Activated T-cell treated with anti-CD3 and anti-CD28 coated beads, Interleukin-2, amount 50 U/mL, for 4 hours (primary cell): ENCODE results near the gene LMO4. TPM values are rescaled to one million over a fixed set of nuclear protein-coding genes. Genes with fewer than 3 reads are reported as not detected.

Experiments used
- ATAC-seq, 2 donors: fragments of 200-7000 bp; cut with Tn5 transposase; one replicate each; pipeline ENCODE4 v1.10.0; 2021
- DNase-seq: peaks from one replicate; pipeline ENCODE4 v3.0.0-alpha.2; 2020
- H3K27me3 Mint-ChIP-seq: one replicate; pipeline ENCODE4 v1.8.0; 2021; ENCODE audit warnings: low read depth, mixed read lengths
- H3K36me3 Mint-ChIP-seq: one replicate; pipeline ENCODE4 v1.8.0; 2022; ENCODE audit warnings: mixed read lengths; ENCODE audit not compliant: insufficient read depth
- H3K4me1 Mint-ChIP-seq: one replicate; pipeline ENCODE4 v1.8.0; 2021; ENCODE audit warnings: low read depth, mixed read lengths
- H3K4me3 Mint-ChIP-seq: one replicate; pipeline ENCODE4 v1.8.0; 2021; ENCODE audit warnings: mild to moderate bottlenecking, moderate library complexity, mixed read lengths
- H3K9me3 Mint-ChIP-seq: one replicate; pipeline ENCODE4 v1.8.0; 2021; ENCODE audit warnings: mixed read lengths
- total RNA-seq, 3 donors: library from RNA; stranded (reverse); gene quantifications; one replicate each; pipeline ENCODE4 v1.2.1, GENCODE V29; 2021

Gene LMO4
- total RNA-seq, 3 donors from 2014 or later = 10.0 to 19.8 (median 19.0) TPM

DNA sequence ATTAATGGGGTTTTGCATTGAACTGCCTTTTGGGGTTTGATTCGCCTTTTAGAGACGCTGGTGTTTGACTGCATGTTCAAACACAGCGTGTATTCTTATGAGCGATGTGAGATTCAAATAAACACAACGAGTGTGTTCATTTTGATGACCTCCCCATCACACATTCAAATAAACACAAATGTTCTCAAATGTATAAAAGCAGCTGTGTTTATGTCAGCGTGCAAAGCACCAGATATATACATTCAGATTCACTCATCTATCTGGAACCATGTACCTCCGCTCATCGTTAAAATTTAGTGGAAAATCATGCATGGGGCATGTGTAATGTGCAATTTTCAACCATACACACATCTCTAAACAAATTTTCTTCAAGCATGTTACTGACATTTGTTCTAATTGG is 21.4 kb upstream of the LMO4 start:
- no peaks in the 10 kb centered on the region for H3K9me3 Mint-ChIP-seq
- H3K27me3 Mint-ChIP-seq = peaks cover 4% of the 10 kb centered on the region
- ATAC-seq (no peak), DNase-seq (no peak)
- H3K4me3 Mint-ChIP-seq = no peak overlapping the region
- no peaks in the 10 kb centered on the region for H3K4me1 Mint-ChIP-seq
- H3K36me3 Mint-ChIP-seq = no peaks in the 10 kb centered on the region

DNA sequence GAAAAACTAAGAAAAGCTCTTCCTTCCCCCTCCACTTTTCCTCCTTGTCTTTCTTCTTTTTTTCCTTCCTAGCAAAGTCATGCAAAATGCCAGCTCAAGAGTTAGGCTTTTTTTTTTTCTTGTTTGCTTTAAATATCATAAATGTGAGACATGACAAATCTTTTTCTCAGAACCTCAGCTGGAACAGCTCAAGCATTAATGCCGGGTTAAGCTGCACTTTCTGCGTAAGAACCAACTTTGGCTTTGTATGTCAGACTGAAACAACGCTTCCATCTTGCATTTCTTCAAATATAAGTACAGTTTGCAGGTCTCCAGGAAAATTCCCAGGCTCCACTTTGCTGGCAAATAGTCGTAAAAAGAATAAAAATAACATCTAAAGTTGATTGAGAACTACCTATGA is 20.7 kb upstream of the LMO4 start:
- H3K27me3 Mint-ChIP-seq = peaks cover 6% of the 10 kb centered on the region
- H3K9me3 Mint-ChIP-seq = no peaks in the 10 kb centered on the region
- no peaks in the 10 kb centered on the region for H3K4me1 Mint-ChIP-seq
- DNase-seq (no peak), ATAC-seq (no peak)
- no peaks in the 10 kb centered on the region for H3K36me3 Mint-ChIP-seq
- H3K4me3 Mint-ChIP-seq = no peak overlapping the region

DNA sequence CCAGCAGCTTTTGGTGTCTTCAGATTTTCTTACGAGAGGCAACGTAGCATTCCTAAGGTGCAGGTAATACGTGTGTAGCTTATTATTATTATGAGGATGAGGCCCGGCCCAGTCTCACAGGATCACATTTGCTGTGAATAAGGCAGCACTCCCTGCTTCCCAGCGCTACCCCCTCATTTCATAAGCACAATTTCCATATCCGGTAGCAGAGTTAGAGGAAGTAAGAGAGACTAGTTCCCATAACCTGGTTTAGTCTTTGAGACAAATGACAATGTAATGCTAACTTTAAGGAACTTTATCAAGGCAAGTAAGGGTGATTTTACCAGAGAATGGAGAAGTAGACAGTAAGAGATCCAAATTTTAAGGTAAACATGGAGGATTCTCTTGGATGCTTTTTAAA is 14.6 kb upstream of the LMO4 start:
- ATAC-seq (no peak), DNase-seq (no peak)
- no peaks in the 10 kb centered on the region for H3K36me3 Mint-ChIP-seq
- no peak overlapping the region for H3K4me3 Mint-ChIP-seq
- H3K4me1 Mint-ChIP-seq = peaks cover 4% of the 10 kb centered on the region
- no peaks in the 10 kb centered on the region for H3K9me3 Mint-ChIP-seq
- peaks cover 6% of the 10 kb centered on the region for H3K27me3 Mint-ChIP-seq

DNA sequence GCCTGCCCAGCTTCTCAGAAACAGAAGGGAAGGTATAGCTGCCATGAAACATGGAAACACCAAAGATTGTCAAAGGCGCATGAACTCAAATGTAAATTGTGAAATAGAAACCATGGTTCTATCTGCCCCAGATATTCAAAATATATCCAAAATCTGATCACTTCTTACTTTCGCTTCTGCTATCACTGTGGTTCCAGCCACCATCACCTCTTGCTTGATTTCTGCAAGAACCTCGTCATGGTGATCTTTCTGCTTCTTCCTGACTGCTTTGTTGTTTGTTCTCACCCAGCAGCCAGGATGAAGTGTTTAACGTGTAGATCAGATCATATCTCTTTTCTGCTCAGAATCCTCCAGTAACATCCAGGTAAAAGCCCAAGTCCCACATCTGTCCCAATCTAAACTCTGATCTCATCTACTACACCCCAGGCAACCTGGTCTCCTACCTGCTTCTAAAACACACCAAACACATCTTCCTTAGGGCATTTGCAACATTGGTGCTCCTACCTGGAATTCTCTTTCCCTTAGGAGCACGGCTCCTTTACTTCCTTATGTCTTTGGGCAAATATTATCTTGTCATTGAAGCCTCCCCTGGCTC is 10.5 kb upstream of the LMO4 start:
- H3K27me3 Mint-ChIP-seq = peaks cover 3% of the 10 kb centered on the region
- no peaks in the 10 kb centered on the region for H3K36me3 Mint-ChIP-seq
- H3K9me3 Mint-ChIP-seq = no peaks in the 10 kb centered on the region
- no peak for DNase-seq
- ATAC-seq = no peak
- no peak overlapping the region for H3K4me3 Mint-ChIP-seq
- peaks cover 4% of the 10 kb centered on the region for H3K4me1 Mint-ChIP-seq

DNA sequence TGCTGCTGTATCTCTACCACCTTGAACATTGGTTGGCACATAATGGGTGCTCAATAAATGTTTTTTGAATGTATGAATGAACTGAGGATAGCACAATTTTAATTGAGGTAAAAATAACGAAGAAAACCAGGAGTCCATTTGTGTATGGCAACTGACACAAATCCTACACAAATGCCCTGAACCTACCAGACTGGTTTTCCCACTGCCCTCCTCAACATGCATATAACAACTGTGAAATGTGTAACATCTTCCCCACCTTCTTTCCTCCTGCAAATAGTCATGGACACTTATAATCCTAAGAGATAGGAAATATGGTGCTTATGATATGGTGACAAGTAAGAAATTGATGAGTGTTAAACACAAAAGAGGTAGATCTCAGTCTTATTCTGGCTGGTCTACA is 9.9 kb upstream of the LMO4 start:
- no peaks in the 10 kb centered on the region for H3K9me3 Mint-ChIP-seq
- ATAC-seq (no peak), DNase-seq (no peak)
- H3K4me3 Mint-ChIP-seq = no peak overlapping the region
- no peaks in the 10 kb centered on the region for H3K36me3 Mint-ChIP-seq
- H3K27me3 Mint-ChIP-seq = peaks cover 3% of the 10 kb centered on the region
- peaks cover 4% of the 10 kb centered on the region for H3K4me1 Mint-ChIP-seq

DNA sequence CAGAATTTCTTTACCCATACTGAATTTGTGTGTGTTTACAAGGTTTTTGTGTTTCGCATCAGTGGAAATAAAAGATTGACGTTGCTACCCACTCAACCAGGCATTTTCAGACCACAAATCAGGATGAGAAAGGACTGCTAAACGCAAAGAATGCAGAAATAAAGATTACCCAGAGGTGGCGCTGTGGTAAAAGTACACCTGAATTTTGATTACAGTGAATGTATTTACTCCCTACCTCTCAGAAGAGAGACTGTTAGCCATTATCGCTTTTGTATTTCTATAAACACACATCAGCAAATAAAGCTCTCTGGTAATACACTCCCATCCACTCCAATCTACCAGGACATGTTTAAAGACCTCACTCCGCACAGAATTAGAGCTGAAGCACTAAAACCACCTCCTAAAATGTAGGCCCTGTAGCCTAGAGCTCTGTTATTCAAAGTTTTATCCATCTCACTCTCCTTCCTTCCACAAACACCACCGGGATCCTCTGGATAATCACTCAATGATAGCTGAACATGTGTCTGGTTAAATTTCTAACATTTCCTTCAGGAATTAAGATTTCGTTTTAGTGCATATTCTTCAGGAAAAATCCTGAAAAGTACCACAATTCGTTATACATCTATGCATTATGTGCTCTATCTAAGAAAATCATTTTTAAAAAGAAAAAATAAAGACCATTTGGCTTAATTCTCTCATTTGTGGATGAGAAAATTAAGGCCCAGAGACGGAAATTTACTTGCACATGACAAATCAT is 2.5 kb upstream of the LMO4 start:
- Mint-ChIP-seq H3K9me3 (no peaks in the 10 kb centered on the region), H3K4me3 (peak overlapping the region; percentile 11), H3K36me3 (no peaks in the 10 kb centered on the region), H3K4me1 (peaks cover 20% of the 10 kb centered on the region), H3K27me3 (no peaks in the 10 kb centered on the region)
- DNase-seq (peak; percentile 35), ATAC-seq (no peak)

DNA sequence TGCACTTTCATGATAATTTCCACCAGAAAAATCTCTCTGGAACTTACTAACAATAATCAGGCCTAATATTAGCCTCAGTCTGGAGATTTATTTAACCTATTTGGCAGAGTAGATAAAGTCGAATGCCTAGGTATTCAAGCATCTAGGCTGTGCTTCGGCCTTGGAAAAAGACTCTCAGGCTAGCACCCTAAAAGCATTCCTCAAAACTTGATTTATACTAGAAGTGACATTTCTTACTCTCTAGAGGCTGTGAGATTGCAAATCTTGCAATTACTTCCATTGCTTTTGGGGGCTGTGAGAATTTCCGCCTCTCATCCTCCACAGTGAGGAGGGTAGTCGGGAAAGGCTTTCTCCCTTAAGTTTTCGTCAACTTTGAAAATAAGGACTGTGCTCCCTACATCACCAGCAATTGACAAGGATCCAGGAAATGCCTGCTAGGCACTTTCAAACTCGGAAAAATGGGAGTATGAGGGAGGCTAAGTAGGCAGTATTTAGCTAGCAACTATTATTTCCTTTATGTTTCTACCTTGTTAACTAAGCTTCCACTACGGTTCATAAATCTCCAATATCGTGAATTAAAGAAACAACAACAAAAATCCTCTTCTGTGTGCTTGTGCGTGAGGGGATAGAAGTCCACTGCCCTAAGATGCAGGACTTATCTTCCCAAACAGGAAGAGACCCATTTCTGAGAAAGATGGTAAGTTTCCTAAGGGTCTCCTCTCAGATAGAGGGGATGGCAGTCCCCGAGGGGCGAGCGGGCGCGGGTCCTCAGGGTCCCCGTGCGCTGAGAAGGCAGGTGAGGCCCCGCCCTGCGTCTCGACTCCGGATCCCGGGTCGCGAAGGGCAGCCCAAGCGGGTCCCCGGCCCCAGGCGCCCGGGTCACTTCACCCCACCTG is 1.1 kb upstream of the LMO4 start:
- no peaks in the 10 kb centered on the region for H3K36me3 Mint-ChIP-seq
- peak overlapping the region; percentile 88 for H3K4me3 Mint-ChIP-seq

DNA sequence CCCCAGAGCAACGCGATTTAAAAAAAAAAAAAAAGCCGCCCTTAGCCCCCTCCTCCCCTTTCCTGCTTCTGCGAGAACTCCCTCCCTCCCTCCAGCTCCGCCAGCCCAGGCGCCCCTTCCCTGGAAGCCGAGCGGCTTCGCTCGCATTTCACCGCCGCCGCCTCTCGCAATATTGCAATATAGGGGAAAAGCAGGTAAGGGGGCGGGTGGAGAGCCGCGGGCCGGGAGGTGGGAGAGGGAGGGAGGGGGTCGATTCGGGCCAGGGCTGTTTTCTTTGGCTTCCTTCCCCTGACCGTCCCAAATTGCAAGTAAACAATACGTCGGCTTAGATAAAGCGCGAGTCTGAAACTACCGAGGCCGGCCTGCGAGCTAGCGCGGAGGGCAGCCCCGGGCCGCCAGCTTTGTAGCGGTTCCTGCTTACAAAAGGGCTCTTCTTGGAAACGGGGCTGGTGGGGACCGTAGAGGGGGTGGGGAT is 408 bp downstream of the LMO4 start:
- peaks cover 46% of the 10 kb centered on the region for H3K4me1 Mint-ChIP-seq
- peaks cover 2% of the 10 kb centered on the region for H3K36me3 Mint-ChIP-seq
- H3K9me3 Mint-ChIP-seq = no peaks in the 10 kb centered on the region
- DNase-seq (peak; percentile 25), ATAC-seq (peak in 1 of 2 donors; percentile 9)
- peak overlapping the region; percentile 91 for H3K4me3 Mint-ChIP-seq
- peaks cover 8% of the 10 kb centered on the region for H3K27me3 Mint-ChIP-seq

More for the DNA sequence above, 1.1 kb upstream of the LMO4 start:
- ATAC-seq = no peak
- H3K27me3 Mint-ChIP-seq = peaks cover 5% of the 10 kb centered on the region
- no peak for DNase-seq
- H3K9me3 Mint-ChIP-seq = no peaks in the 10 kb centered on the region
- H3K4me1 Mint-ChIP-seq = peaks cover 31% of the 10 kb centered on the region

DNA sequence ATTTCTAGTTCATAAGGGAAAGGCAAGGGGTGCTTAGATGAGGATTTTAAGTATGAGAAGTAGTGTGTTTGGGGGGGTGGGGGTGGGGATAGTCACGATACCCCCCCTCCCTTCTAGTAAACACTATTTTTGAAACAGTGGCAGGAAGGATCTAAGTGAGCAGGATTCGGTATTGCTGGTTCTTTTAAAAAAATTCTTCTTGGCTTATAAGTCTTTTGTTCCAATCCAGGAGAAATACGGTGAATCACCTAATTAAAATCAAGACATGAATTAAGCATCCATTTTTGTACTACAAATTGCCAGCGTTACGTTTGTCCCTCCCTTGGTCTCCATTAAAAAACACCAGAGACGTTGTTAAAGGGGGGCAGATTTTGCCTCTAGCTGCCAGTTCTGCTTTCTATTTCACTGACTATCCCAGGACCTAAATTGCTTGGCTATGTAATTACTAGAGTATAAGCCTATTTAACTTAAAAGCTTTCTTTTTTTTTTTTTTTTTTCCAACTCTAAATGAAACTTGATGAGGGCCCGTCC is 911 bp downstream of the LMO4 start:
- DNase-seq = no peak
- no peaks in the 10 kb centered on the region for H3K9me3 Mint-ChIP-seq
- peak overlapping the region; percentile 91 for H3K4me3 Mint-ChIP-seq
- H3K36me3 Mint-ChIP-seq = peaks cover 2% of the 10 kb centered on the region
- peaks cover 50% of the 10 kb centered on the region for H3K4me1 Mint-ChIP-seq
- ATAC-seq = no peak
- peaks cover 9% of the 10 kb centered on the region for H3K27me3 Mint-ChIP-seq

DNA sequence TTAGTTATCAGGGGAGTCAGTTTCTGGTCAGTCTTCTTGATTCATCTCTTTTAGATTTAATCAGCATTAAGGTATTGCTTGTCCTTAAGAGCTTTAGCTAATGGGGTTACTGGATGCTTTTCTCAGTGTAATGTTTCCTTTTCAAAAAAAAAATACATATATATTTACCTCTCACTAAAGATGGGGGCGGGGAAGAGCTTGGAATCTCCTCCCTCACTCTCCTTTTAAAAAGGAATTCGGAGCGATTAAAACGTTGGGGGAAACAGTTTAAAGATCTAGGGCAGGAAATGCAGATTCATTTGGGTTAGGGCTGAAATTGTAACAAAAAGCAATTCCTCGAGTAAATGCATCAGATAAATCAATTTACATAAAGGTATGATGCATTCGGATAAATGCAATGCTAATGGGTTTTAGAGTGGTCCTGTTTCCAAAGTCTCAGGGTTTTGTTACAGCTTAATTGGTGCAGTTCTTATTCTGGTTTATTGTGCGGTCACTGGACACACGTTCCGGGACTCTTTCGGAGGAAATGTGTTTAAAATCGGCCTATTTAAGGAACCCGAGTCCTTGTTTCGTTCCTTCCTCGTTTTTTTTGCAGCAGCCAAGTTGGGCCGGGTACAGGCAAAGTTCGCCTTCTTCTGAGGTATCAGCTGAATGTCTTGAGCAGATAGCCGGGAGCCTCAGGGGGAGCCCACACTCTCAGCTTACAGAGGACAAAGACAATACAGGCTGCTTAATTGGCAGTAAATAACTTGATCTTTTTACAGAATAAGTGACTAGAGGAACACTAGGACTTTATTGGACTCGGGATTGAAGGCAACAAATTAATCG is 1.6 kb downstream of the LMO4 start:
- Mint-ChIP-seq H3K9me3 (no peaks in the 10 kb centered on the region), H3K36me3 (peaks cover 2% of the 10 kb centered on the region), H3K4me3 (peak overlapping the region; percentile 91), H3K27me3 (peaks cover 11% of the 10 kb centered on the region), H3K4me1 (peaks cover 53% of the 10 kb centered on the region)
- ATAC-seq (no peak), DNase-seq (no peak)

DNA sequence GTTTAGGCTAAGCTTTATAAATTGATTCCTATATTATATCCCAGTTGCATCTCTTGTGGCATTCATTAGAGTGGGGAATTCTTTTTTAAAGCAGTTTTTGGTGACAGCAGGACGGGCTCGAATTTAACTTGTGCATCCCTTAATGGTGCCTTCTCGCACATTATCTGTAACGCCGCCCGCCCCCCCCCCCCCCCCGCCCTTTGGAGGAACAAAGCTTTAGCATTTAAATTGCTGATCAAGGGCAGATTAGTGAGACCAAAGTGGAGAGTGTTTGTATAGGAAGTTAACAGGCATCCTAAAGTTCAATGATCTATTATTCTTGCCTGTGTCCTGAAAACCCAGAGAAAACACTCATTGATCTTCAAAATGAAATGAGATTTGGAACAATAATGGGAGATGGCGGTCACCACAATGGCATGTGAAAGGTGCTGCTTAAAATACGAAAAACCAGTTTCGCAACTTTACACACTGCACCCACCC is 2.2 kb downstream of the LMO4 start:
- peak overlapping the region; percentile 91 for H3K4me3 Mint-ChIP-seq
- no peak for ATAC-seq
- H3K4me1 Mint-ChIP-seq = peaks cover 56% of the 10 kb centered on the region
- peaks cover 14% of the 10 kb centered on the region for H3K27me3 Mint-ChIP-seq
- no peaks in the 10 kb centered on the region for H3K9me3 Mint-ChIP-seq
- no peak for DNase-seq
- peaks cover 2% of the 10 kb centered on the region for H3K36me3 Mint-ChIP-seq

DNA sequence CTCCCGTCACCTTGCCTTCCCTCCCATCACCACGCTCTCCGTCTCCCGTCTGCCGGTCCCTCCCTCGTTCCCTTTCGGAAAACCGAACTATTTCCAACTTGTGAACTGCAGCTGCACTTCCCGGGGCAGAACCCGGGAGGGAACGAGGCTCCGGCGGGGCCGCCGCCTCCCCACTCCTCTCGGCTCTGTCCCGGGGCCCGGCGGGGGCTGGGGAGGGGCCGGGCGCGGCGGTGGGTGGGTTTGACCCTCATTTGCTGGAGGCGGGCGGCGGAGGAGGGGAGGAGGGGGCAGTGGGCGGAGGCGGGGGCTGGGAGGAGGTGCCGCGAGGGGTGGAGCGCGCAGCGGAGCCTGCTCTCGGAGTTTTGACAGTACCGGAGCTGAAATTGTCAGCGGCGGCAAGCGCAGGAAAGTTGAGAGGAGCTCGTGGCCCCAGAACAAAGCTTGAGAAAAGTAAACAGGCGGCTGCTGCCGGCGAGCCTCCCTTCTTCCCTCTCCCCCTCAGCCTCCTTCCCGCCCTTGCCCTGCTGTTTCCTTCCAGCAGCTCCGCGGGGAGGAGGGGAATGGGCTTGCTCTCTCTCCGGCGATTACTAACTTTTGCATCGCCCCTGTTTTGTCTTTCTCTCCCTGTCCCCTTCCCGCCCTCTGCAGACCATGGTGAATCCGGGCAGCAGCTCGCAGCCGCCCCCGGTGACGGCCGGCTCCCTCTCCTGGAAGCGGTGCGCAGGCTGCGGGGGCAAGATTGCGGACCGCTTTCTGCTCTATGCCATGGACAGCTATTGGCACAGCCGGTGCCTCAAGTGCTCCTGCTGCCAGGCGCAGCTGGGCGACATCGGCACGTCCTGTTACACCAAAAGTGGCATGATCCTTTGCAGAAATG is 2.9 kb downstream of the LMO4 start:
- Mint-ChIP-seq H3K4me1 (peaks cover 54% of the 10 kb centered on the region), H3K27me3 (peaks cover 16% of the 10 kb centered on the region), H3K9me3 (no peaks in the 10 kb centered on the region), H3K4me3 (peak overlapping the region; percentile 91), H3K36me3 (peaks cover 2% of the 10 kb centered on the region)
- DNase-seq (peak; percentile 60), ATAC-seq (no peak)
